HepG2 (cell line): ENCODE measurements around the gene LIME1. TPM values are rescaled to one million over a fixed set of nuclear protein-coding genes. Genes with fewer than 3 reads are reported as not detected.

Experiments used
- ARID3A ChIP-seq: IDR thresholded peaks from 2 replicates; pipeline ENCODE4 v1.6.1; 2012; ENCODE audit warnings: low read depth, low read length, improper control_type of control experiment
- ATF3 ChIP-seq: sonication (generic); formaldehyde crosslinking; IDR thresholded peaks from 2 replicates; pipeline ENCODE4 v1.4.0; 2020; ENCODE audit warnings: missing genetic modification reagents
- GMEB1 ChIP-seq: sonication (generic); formaldehyde crosslinking; IDR thresholded peaks from 2 replicates; pipeline ENCODE4 v1.5.1; 2020; ENCODE audit warnings: missing genetic modification reagents, mild to moderate bottlenecking, borderline replicate concordance
- HDAC6 ChIP-seq: fragments of 200-600 bp; sonication (generic); IDR thresholded peaks from 2 replicates; pipeline ENCODE4 v1.7.0; 2017; ENCODE audit warnings: mild to moderate bottlenecking, antibody characterized with exemption, low read length, low read depth
- PRDM15 ChIP-seq: sonication (generic); formaldehyde crosslinking; IDR thresholded peaks from 2 replicates; pipeline ENCODE4 v1.4.0; 2020; ENCODE audit warnings: missing genetic modification reagents
- RCOR2 ChIP-seq: IDR thresholded peaks from 2 replicates; pipeline ENCODE4 v1.6.1; 2016; ENCODE audit warnings: missing biosample characterization, missing genetic modification reagents
- SNAPC2 ChIP-seq: sonication (generic); formaldehyde crosslinking; IDR thresholded peaks from 2 replicates; pipeline ENCODE4 v1.8.1; 2022; ENCODE audit warnings: mild to moderate bottlenecking, missing genetic modification reagents
- ZNF207 ChIP-seq: fragments of 450-650 bp; IDR thresholded peaks from 2 replicates; pipeline ENCODE4 v1.6.1; 2016; ENCODE audit warnings: antibody characterized with exemption, borderline replicate concordance
- ZNF235 ChIP-seq: sonication (generic); formaldehyde crosslinking; IDR thresholded peaks from 2 replicates; pipeline ENCODE4 v1.8.1; 2023; ENCODE audit warnings: mild to moderate bottlenecking, missing genetic modification reagents, borderline replicate concordance
- ZNF550 ChIP-seq: sonication (generic); formaldehyde crosslinking; IDR thresholded peaks from 2 replicates; pipeline ENCODE4 v1.4.0; 2020; ENCODE audit warnings: mild to moderate bottlenecking, missing genetic modification reagents, borderline replicate concordance
- ZNF780A ChIP-seq: sonication (generic); formaldehyde crosslinking; IDR thresholded peaks from 2 replicates; pipeline ENCODE4 v1.8.0; 2022; ENCODE audit warnings: mild to moderate bottlenecking, missing genetic modification reagents, moderate library complexity
- ZXDC ChIP-seq: sonication (generic); formaldehyde crosslinking; IDR thresholded peaks from 2 replicates; pipeline ENCODE4 v1.5.0; 2020; ENCODE audit warnings: mild to moderate bottlenecking, missing genetic modification reagents
- polyA plus RNA-seq, 8 experiments: library from polyadenylated mRNA; depleted of rRNA in 3 of 8; stranded (reverse) in 7 of 8; unstranded in 1 of 8; fragments of >200 nt; fragmentation: Illumina TruSeq in 4 of 8; extraction: Trizol in 4 of 8; gene quantifications; 2 replicates each; pipeline versions ENCODE4 v1.2.1 to v1.2.3, GENCODE V29; 2011 to 2016; ENCODE audit warnings: low read depth in 4 of 8, missing spikeins in 1 of 8, mixed read lengths in 1 of 8; ENCODE audit not compliant: insufficient read depth in 1 of 8
- total RNA-seq, 5 experiments: library from RNA; depleted of rRNA; stranded (reverse); fragments of >200 nt; fragmentation: Illumina TruSeq; extraction: Trizol; gene quantifications; 2 replicates each; pipeline ENCODE4 v1.2.3, GENCODE V29; 2016; ENCODE audit warnings: low read depth in 1 of 5

LIME1 gene
- total and polyA plus RNA-seq, 2 of the 13 experiments (the other 11 are each of a cell fraction or from before 2014, with no cell fraction given), result 13.0 to 61.5 TPM

- TF ChIP-seq ZNF780A (CRISPR knock-in tag), result no peak
- no peak for TF ChIP-seq ZNF207
- no peak for TF ChIP-seq PRDM15
- TF ChIP-seq GMEB1 (CRISPR knock-in tag), result no peak
- no peak for TF ChIP-seq ARID3A
- TF ChIP-seq ZXDC (CRISPR knock-in tag), result no peak
- no peak for TF ChIP-seq SNAPC2 (CRISPR knock-in tag)
- no peak for TF ChIP-seq ZNF235 (CRISPR knock-in tag)
- TF ChIP-seq RCOR2 (CRISPR knock-in tag), result no peak
- TF ChIP-seq ZNF550 (CRISPR knock-in tag), result 0 out of 2 replicates have a peak, but pooled peaks have one; percentile 43
- no peak for TF ChIP-seq HDAC6
- TF ChIP-seq ATF3 (CRISPR knock-in tag), result no peak
Observed at GRCh38 chr20:63750807-63751470, 14.5 kb downstream of the LIME1 start (continued).
